Raji (cell line): ENCODE measurements around the gene AP2A2.

Experiments
- POLR2A ChIP-seq: IDR thresholded peaks from 2 replicates; pipeline ENCODE4 v1.6.1; 2011; ENCODE audit warnings: low read depth, low read length, control low read depth; ENCODE audit not compliant: insufficient read depth

The AP2A2 gene

GRCh38 chr11:1054143-1055108 is 128.8 kb downstream of the AP2A2 start:
- no peak for TF ChIP-seq POLR2A

- TF ChIP-seq POLR2A = no peak
These were observed 129.5 kb downstream of the AP2A2 start for GRCh38 chr11:1055109-1055703.

- TF ChIP-seq POLR2A = no peak
These were observed 130.5 kb downstream of the AP2A2 start for GRCh38 chr11:1055990-1056771.

GRCh38 chr11:1057806-1058205 is 132.1 kb downstream of the AP2A2 start:
- no peak for TF ChIP-seq POLR2A

GRCh38 chr11:1059759-1060158 is 134.1 kb downstream of the AP2A2 start:
- no peak for TF ChIP-seq POLR2A

- no peak for TF ChIP-seq POLR2A
These were observed 134.7 kb downstream of the AP2A2 start for GRCh38 chr11:1060410-1060809.

GRCh38 chr11:1060852-1061616 is 135.4 kb downstream of the AP2A2 start:
- no peak for TF ChIP-seq POLR2A
